ENCODE measurements around the gene ADAMTS2.

The ADAMTS2 gene

DNA sequence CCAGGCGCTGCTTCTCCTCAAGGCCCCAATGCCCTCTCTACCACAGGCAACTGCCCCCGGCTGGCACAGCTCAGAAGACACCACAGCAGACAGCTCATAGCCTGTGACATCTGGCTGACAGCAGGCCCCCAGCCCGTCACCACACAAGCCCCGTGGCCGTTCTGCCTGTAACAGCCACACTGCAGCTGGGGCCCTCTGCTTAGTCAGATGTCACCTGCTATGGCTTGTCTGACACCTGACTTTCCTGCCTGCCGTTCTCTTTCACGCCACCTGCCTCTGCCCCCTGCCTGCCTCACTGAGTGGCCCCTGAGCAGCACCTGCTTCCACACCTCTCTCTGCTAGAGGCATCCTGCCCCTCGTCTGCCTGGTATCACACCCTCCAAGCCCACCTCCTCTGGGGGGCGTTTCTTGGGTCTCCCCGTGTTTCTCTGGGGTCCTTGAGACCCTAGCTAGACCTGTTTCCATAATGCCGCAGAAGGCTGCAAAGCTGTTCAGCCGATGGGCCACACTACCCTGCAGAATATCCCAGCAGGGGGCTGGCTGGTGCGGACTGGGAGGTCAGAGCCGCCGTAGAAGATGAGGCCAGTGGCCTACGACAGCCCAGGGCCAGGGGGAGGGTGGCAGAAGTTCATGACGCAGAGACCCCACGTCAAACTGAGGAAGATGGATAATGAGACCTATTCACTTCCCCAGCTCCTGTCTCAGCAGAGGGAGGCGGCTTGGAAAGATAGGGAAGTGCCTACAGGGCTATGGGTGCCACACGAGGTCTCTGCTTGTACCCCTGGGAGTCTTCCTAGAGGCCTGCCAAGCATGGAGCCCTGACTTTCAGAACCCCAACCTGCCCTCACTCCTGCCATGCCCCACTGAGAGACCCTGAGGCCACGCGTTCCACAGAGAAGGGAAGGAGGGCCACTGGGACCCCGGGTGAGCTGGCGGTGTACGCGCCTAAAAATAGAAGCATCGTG lies 190.0 kb downstream of the ADAMTS2 start:
- no peak for DNase-seq (ENCODE audit: insufficient read length, low spot score)
- TF ChIP-seq PAX5 (IDR thresholded peaks at IDR 0.05; ENCODE audit: insufficient read depth, low read length, severe bottlenecking), result no peak
- no peak for TF ChIP-seq POLR2AphosphoS5 (IDR thresholded peaks at IDR 0.05; ENCODE audit: low read depth, low read length)
- no peak for TF ChIP-seq SPI1 (IDR thresholded peaks at IDR 0.05; ENCODE audit: low read depth, low read length)
- TF ChIP-seq TAF1 (IDR thresholded peaks at IDR 0.05; ENCODE audit: low read depth, low read length), result no peak
- TF ChIP-seq POLR2A (IDR thresholded peaks at IDR 0.05; ENCODE audit: low read depth, low read length), result no peak
- TF ChIP-seq POU2F2 (IDR thresholded peaks at IDR 0.05; ENCODE audit: low read depth, low read length), result no peak
- FAIRE-seq, result no peak

DNA sequence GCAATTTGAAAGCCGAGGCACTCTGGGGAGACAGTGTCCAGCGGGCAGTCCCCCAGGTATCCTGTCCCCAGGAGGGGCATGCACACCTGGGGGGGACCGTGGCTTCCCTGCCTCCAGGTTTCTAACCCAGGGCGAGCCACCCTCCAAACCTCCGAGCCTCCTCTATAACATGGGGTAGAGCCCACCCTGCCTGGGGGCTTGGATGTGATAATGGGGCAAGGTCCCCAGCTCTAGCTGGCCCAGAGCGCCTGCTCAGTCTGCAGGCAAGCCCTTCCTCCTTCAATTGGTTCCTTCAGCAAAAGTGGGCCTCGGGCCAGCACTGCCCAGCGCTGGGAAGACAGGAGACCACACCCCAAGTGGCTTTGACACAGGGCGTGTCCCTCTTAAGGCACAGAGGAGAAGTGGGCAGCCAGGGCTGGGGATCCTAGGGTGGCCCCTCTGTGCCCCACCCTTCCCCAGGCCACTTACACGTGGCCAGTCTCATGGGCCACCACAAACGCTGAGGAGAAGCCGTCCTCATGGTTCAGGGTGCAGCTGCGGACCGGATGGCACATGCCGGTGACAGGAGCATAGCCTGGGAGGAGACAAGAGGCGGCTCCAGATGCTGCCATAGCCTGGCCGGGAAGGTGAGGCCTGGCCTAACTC lies 190.8 kb downstream of the ADAMTS2 start:
- DNase-seq (ENCODE audit: insufficient read length, low spot score), result no peak
- no peak for FAIRE-seq
- TF ChIP-seq TAF1 (IDR thresholded peaks at IDR 0.05; ENCODE audit: low read depth, low read length) (no peak), POLR2A (IDR thresholded peaks at IDR 0.05; ENCODE audit: low read depth, low read length) (no peak), SPI1 (IDR thresholded peaks at IDR 0.05; ENCODE audit: low read depth, low read length) (no peak), POU2F2 (IDR thresholded peaks at IDR 0.05; ENCODE audit: low read depth, low read length) (no peak), PAX5 (IDR thresholded peaks at IDR 0.05; ENCODE audit: insufficient read depth, low read length, severe bottlenecking) (no peak)

DNA sequence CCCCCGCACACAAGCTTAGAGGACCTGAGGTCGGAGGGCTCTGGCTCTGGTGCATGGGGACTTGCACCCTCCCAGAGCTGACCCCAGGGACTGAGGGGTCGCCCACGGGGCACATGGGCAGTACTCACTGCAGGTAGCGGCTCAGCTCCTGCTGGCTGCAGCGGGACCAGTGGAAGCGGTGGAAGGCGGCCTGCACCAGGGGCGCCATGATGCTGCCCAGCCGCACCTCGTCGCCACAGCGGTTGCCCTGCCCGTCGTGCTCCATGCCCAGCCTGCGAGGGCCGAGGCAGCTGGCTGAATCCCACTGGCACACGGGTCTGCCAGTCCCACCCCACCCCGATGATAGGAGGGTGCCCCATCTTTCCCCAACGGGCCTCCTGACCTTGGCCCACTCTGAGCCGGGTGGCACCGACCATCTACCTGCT lies 191.3 kb downstream of the ADAMTS2 start:
- no peak for FAIRE-seq
- DNase-seq (ENCODE audit: insufficient read length, low spot score), result no peak
- TF ChIP-seq TAF1 (IDR thresholded peaks at IDR 0.05; ENCODE audit: low read depth, low read length) (no peak), POU2F2 (IDR thresholded peaks at IDR 0.05; ENCODE audit: low read depth, low read length) (no peak), POLR2AphosphoS5 (IDR thresholded peaks at IDR 0.05; ENCODE audit: low read depth, low read length) (no peak), POLR2A (IDR thresholded peaks at IDR 0.05; ENCODE audit: low read depth, low read length) (no peak), SPI1 (IDR thresholded peaks at IDR 0.05; ENCODE audit: low read depth, low read length) (no peak), PAX5 (IDR thresholded peaks at IDR 0.05; ENCODE audit: insufficient read depth, low read length, severe bottlenecking) (no peak)

DNA sequence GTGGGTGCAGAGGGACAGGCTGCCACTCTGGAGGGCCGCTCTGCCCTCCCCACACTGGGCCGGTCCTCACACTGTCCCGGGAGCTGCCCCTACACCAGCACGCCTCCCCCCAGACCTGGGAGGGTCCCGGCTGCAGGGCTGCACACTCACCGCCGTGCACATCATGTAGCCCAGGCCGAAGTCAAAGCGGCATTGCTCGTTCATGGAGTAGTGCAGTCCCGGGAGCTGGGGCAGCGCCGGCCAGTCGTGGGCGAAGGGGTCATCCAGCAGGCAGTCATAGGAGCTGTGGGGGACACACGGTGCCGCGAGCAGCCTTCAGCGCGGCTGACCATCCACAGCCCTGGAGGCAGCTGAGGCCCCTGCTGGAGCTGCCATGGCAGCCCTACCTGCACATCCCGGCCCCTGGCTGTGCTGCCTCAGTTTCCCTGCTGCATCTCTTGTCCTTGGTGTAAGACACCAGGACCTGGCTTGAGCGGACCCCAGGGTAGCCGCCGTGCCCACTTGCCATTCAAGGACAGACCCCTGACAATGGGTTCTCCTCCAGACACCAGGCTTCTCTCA lies 191.8 kb downstream of the ADAMTS2 start:
- FAIRE-seq, result no peak
- TF ChIP-seq POLR2AphosphoS5 (IDR thresholded peaks at IDR 0.05; ENCODE audit: low read depth, low read length) (no peak), TAF1 (IDR thresholded peaks at IDR 0.05; ENCODE audit: low read depth, low read length) (no peak), SPI1 (IDR thresholded peaks at IDR 0.05; ENCODE audit: low read depth, low read length) (no peak), PAX5 (IDR thresholded peaks at IDR 0.05; ENCODE audit: insufficient read depth, low read length, severe bottlenecking) (no peak)
- DNase-seq (ENCODE audit: insufficient read length, low spot score), result no peak

DNA sequence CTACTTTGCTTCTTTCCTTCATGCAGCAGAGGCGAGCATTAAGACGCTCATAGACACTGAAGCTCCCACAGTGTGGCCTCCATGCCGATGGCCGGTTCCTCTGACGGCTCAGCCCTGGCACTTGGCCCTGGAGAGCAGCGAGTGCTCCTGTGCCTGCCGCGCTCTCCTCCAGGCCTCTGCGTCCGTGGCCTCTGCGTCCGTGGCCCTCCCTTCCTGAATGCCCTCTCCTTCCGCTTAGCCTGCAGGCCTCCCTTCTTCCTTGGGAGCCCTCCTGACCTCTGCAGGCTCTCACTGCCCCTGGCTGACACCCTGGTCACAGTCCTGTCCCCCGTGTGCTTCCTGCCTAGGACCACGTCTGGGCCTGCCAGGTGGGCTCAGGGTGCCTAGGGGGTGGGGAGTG lies 192.3 kb downstream of the ADAMTS2 start:
- FAIRE-seq (no peak), DNase-seq (ENCODE audit: insufficient read length, low spot score) (no peak)
- TF ChIP-seq POU2F2 (IDR thresholded peaks at IDR 0.05; ENCODE audit: low read depth, low read length) (no peak), TAF1 (IDR thresholded peaks at IDR 0.05; ENCODE audit: low read depth, low read length) (no peak), PAX5 (IDR thresholded peaks at IDR 0.05; ENCODE audit: insufficient read depth, low read length, severe bottlenecking) (no peak), POLR2AphosphoS5 (IDR thresholded peaks at IDR 0.05; ENCODE audit: low read depth, low read length) (no peak), SPI1 (IDR thresholded peaks at IDR 0.05; ENCODE audit: low read depth, low read length) (no peak), POLR2A (IDR thresholded peaks at IDR 0.05; ENCODE audit: low read depth, low read length) (no peak)

DNA sequence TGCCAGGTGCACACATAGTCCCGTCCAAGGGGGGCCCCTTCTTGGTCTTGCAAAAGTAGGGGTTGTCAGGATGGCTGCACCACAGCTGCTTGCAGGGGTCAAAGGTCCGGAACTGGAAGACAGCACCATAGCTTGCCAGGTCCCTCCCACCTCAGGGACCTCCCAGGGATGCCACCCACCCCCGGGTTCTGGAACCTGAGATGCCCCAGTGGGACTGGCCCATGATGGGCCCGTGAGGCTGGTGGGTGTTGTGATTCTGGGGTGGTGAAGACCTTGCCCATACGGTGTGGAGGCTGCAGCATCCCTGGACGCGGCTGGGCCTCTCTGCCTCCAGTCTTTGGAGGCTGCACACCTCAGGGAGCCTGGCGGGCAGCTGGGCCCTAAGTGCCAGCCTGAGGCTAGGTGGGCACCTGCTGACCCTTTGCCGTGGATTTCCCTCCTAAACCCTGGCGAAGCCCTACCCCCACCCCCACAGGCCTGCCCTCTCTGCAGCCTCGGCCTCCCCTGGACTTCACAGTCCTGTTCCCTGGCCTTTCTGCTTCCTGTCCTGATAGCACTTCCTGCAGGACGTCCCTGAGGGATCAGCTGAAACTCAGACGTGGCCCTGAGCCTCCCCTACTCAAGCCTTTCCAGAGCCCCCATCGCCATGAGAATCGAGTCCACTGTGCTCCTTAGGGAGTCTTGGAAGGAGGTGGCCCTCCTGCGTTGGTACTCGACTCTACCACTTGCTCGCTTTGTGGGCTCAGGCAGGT lies 192.9 kb downstream of the ADAMTS2 start:
- FAIRE-seq (no peak), DNase-seq (ENCODE audit: insufficient read length, low spot score) (no peak)
- TF ChIP-seq POLR2A (IDR thresholded peaks at IDR 0.05; ENCODE audit: low read depth, low read length) (no peak), POLR2AphosphoS5 (IDR thresholded peaks at IDR 0.05; ENCODE audit: low read depth, low read length) (no peak), POU2F2 (IDR thresholded peaks at IDR 0.05; ENCODE audit: low read depth, low read length) (no peak)

DNA sequence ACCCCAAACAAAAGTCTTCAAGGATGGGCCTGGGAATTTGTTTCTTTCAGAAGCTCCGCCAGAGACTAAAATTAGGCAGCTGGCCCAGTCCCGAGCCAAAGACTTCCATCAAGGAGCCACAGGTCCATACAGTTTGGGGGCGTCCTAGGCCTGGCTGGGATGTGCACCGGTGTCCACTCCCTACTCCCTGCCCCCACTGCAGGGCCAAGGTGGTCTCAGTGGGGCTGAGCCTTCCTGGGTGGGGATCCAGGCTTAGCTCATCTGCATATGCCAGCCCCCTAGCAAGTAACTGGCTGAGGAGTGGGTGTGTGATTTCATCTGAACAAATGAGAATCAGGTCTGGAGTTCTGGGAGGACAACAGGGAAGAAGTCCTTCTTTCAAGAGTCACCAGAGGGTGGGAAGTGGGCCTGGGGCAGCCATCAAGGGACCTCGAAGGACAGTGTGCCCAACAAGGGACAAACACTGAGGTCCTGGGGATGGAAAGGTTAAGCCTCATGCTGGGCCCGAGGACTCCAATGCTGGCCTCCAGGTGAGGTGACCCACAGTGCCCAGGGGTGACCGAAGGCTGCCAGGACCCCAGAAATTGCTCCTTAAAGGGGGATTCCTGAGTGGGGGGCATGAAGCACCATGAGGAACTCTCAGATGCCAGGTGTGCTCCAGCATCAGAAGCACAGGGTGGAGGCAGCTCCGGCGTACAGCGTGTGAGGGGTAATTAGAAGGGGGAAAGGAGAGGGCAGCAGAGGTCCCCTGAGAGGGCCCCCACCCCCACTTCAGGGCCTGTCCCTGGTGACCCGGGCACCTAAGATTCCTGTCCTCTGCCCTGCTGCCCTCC lies 193.8 kb downstream of the ADAMTS2 start:
- TF ChIP-seq PAX5 (IDR thresholded peaks at IDR 0.05; ENCODE audit: insufficient read depth, low read length, severe bottlenecking), result no peak
- TF ChIP-seq POLR2A (IDR thresholded peaks at IDR 0.05; ENCODE audit: low read depth, low read length), result no peak
- TF ChIP-seq POLR2AphosphoS5 (IDR thresholded peaks at IDR 0.05; ENCODE audit: low read depth, low read length), result no peak
- no peak for TF ChIP-seq SPI1 (IDR thresholded peaks at IDR 0.05; ENCODE audit: low read depth, low read length)
- TF ChIP-seq POU2F2 (IDR thresholded peaks at IDR 0.05; ENCODE audit: low read depth, low read length), result no peak
- no peak for TF ChIP-seq TAF1 (IDR thresholded peaks at IDR 0.05; ENCODE audit: low read depth, low read length)
- DNase-seq (ENCODE audit: insufficient read length, low spot score) (no peak), FAIRE-seq (no peak)

DNA sequence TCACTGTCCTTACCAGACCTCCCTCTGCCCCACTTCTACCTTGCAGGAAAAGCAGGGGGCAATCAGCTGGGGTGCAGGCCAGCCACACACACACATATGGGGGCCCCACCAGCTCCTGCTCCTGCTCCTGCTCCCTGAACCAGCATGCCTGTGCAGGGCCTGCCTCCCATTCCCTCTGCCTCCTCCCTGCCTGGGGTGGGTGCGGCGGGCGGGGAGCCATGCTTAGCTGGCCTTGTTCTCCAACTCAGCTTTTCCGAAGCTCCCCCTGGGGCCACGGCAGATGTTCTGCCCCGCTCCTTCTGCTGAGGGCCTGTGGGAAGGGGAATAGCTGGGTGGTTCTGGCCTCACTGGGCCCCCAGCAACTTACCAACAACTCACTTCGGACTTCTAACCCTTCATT lies 195.2 kb downstream of the ADAMTS2 start:
- TF ChIP-seq POLR2A (IDR thresholded peaks at IDR 0.05; ENCODE audit: low read depth, low read length) (no peak), TAF1 (IDR thresholded peaks at IDR 0.05; ENCODE audit: low read depth, low read length) (no peak), POU2F2 (IDR thresholded peaks at IDR 0.05; ENCODE audit: low read depth, low read length) (no peak), PAX5 (IDR thresholded peaks at IDR 0.05; ENCODE audit: insufficient read depth, low read length, severe bottlenecking) (no peak), POLR2AphosphoS5 (IDR thresholded peaks at IDR 0.05; ENCODE audit: low read depth, low read length) (no peak)
- DNase-seq (ENCODE audit: insufficient read length, low spot score) (no peak), FAIRE-seq (no peak)

Measured in GM12891 (cell line).